IMR-90 (cell line): ENCODE measurements around the gene PDCD10. TPM values are rescaled to one million over a fixed set of nuclear protein-coding genes. Genes with fewer than 3 reads are reported as not detected.

Experiments
- ATAC-seq: fragments of 200-7000 bp; cut with Tn5 transposase; 2 replicates; pipeline ENCODE4 v1.9.1; 2020; ENCODE audit warnings: low read depth, mild to moderate bottlenecking, moderate library complexity
- BruUV-seq: library from RNA; stranded (reverse); fragments of 400-500 nt; replicated peaks from 2 replicates; lab custom pipeline; 2021; lab: Mats Ljungman, UMichigan
- CTCF ChIA-PET: fragments of 300-600 bp; formaldehyde crosslinking; extraction: SDS; loops from one replicate; lab custom pipeline; 2021; ENCODE audit warnings: antibody characterized with exemption; lab: Yijun Ruan, JAX
- POLR2A ChIA-PET: fragments of 300-600 bp; sonication (Branson Sonifier 250); formaldehyde crosslinking; loops from one replicate; lab custom pipeline; 2022; ENCODE audit warnings: antibody characterized with exemption; ENCODE audit not compliant: unreplicated experiment; lab: Charles Lee
- DNase-seq: peaks from one replicate; pipeline ENCODE4 v3.0.0; 2013
- H2AFZ ChIP-seq: replicated peaks from 2 replicates; pipeline ENCODE3; 2013; ENCODE audit warnings: low read length, mild to moderate bottlenecking; ENCODE audit not compliant: poor library complexity
- H2AK5ac ChIP-seq: 2 replicates; pipeline ENCODE4 v1.6.1; 2013; ENCODE audit warnings: low read depth, low read length, inconsistent platforms
- H2AK9ac ChIP-seq: replicated peaks from 2 replicates; pipeline ENCODE3; 2013; ENCODE audit warnings: mild to moderate bottlenecking, low read depth, low read length, moderate library complexity; ENCODE audit not compliant: poor library complexity
- H2BK120ac ChIP-seq: 2 replicates; pipeline ENCODE4 v1.6.1; 2013; ENCODE audit warnings: low read depth, low read length, inconsistent platforms
- H2BK15ac ChIP-seq: 3 replicates; pipeline ENCODE4 v1.6.1; 2013; ENCODE audit warnings: low read depth, low read length, inconsistent platforms
- H2BK20ac ChIP-seq: 2 replicates; pipeline ENCODE4 v1.6.1; 2013; ENCODE audit warnings: low read depth, mild to moderate bottlenecking, inconsistent platforms, low read length, moderate library complexity
- H2BK5ac ChIP-seq: 2 replicates; pipeline ENCODE4 v1.6.1; 2013; ENCODE audit warnings: mild to moderate bottlenecking, low read depth, low read length, inconsistent platforms; ENCODE audit not compliant: poor library complexity, severe bottlenecking
- H3K14ac ChIP-seq: replicated peaks from 2 replicates; pipeline ENCODE4 v1.6.1; 2013; ENCODE audit warnings: low read depth, low read length, inconsistent platforms
- H3K18ac ChIP-seq: 2 replicates; pipeline ENCODE4 v1.6.1; 2013; ENCODE audit warnings: low read depth, low read length, control low read depth
- H3K23ac ChIP-seq: 2 replicates; pipeline ENCODE4 v1.6.1; 2013; ENCODE audit warnings: low read depth, low read length, inconsistent platforms
- H3K27ac ChIP-seq: 2 replicates; pipeline ENCODE4 v1.5.1; 2013; ENCODE audit warnings: mild to moderate bottlenecking, control low read depth, low read length; ENCODE audit not compliant: insufficient read depth
- H3K27me3 ChIP-seq: 2 replicates; pipeline ENCODE4 v1.6.1; 2013; ENCODE audit warnings: low read length; ENCODE audit not compliant: control insufficient read depth, insufficient read depth
- H3K36me3 ChIP-seq: 2 replicates; pipeline ENCODE4 v1.6.1; 2013; ENCODE audit warnings: low read length, mixed read lengths; ENCODE audit not compliant: control insufficient read depth, insufficient read depth
- H3K4ac ChIP-seq: 2 replicates; pipeline ENCODE4 v1.6.1; 2013; ENCODE audit warnings: low read depth, low read length, inconsistent platforms
- H3K4me1 ChIP-seq: 2 replicates; pipeline ENCODE4 v1.6.1; 2013; ENCODE audit warnings: low read length, mixed read lengths; ENCODE audit not compliant: control insufficient read depth, insufficient read depth
- H3K4me2 ChIP-seq: 2 replicates; pipeline ENCODE4 v1.6.1; 2013; ENCODE audit warnings: low read depth, mild to moderate bottlenecking, control low read depth, low read length, moderate library complexity
- H3K4me3 ChIP-seq: 2 replicates; pipeline ENCODE4 v1.5.1; 2013; ENCODE audit warnings: low read depth, mild to moderate bottlenecking, control low read depth, low read length, moderate library complexity; ENCODE audit not compliant: insufficient read depth
- H3K56ac ChIP-seq: 2 replicates; pipeline ENCODE4 v1.6.1; 2013; ENCODE audit warnings: low read length, inconsistent platforms; ENCODE audit not compliant: insufficient read depth; ENCODE audit errors: extremely low read depth
- H3K79me1 ChIP-seq, 2 experiments: 2 replicates each; pipeline ENCODE4 v1.6.1; 2013; ENCODE audit warnings: low read length in 2 of 2, inconsistent platforms in 1 of 2, low read depth in 1 of 2
- H3K9ac ChIP-seq: 2 replicates; pipeline ENCODE4 v1.6.1; 2013; ENCODE audit warnings: low read depth, low read length, control low read depth
- H3K9me1 ChIP-seq: 2 replicates; pipeline ENCODE4 v1.6.1; 2013; ENCODE audit warnings: low read length, inconsistent platforms; ENCODE audit not compliant: insufficient read depth
- H3K9me3 ChIP-seq: 2 replicates; pipeline ENCODE4 v1.6.1; 2013; ENCODE audit warnings: low read length; ENCODE audit not compliant: control insufficient read depth, insufficient read depth
- H4K20me1 ChIP-seq: 2 replicates; pipeline ENCODE4 v1.6.1; 2013; ENCODE audit warnings: low read length, inconsistent platforms; ENCODE audit not compliant: insufficient read depth
- H4K5ac ChIP-seq: 2 replicates; pipeline ENCODE4 v1.6.1; 2013; ENCODE audit warnings: mild to moderate bottlenecking, low read depth, low read length, control low read depth
- H4K8ac ChIP-seq, 2 experiments: 2 replicates each; pipeline ENCODE4 v1.6.1; 2013; ENCODE audit warnings: low read depth in 2 of 2, low read length in 2 of 2, control low read depth in 1 of 2, inconsistent platforms in 1 of 2
- H4K91ac ChIP-seq: 2 replicates; pipeline ENCODE4 v1.6.1; 2013; ENCODE audit warnings: low read depth, low read length, inconsistent platforms; ENCODE audit not compliant: insufficient read depth
- ELK1 ChIP-seq: fragments of 150-350 bp; IDR thresholded peaks from 2 replicates; pipeline ENCODE4 v1.6.1; 2016; ENCODE audit warnings: low read depth, mild to moderate bottlenecking, low read length, moderate library complexity, borderline replicate concordance
- RFX5 ChIP-seq: IDR thresholded peaks from 2 replicates; pipeline ENCODE4 v1.8.0; 2012; ENCODE audit warnings: low read depth, mild to moderate bottlenecking, low read length, moderate library complexity
- WGBS, 2 experiments: methylation state at CpG; one replicate each; pipeline versions ENCODE4 v1.1.5 to v1.1.7; 2013; ENCODE audit warnings: missing lambda C conversion rate in 2 of 2; ENCODE audit not compliant: insufficient read length in 1 of 2; ENCODE audit errors: extremely low coverage in 2 of 2; 5-methylcytosine and 5-hydroxymethylcytosine counted together
- dilution Hi-C: fragments of 300-500 bp; cut with HindIII; formaldehyde crosslinking; loops from one replicate; pipeline ENCODE4 v1.14.3; 2018; ENCODE audit warnings: low sequenced_read_pairs; ENCODE audit not compliant: unreplicated experiment
- in situ Hi-C: fragments of 300-500 bp; cut with MboI; formaldehyde crosslinking; loops from 3 replicates; pipeline ENCODE4 v1.14.3; 2019; ENCODE audit warnings: low sequenced_read_pairs, inconsistent platforms, mixed read lengths
- intact Hi-C: fragments of 100-400 bp; cut with micrococcal nuclease; formaldehyde crosslinking; loops from 2 replicates; pipeline ENCODE4 v1.10.0; 2022
- polyA plus RNA-seq, 3 experiments: library from polyadenylated mRNA; depleted of rRNA; stranded (reverse); fragments of >200 nt; gene quantifications; 2 replicates each; pipeline ENCODE4 v1.2.3, GENCODE V29; 2012; ENCODE audit warnings: low replicate concordance in 1 of 3
- total RNA-seq: library from RNA; depleted of rRNA; stranded (reverse); fragments of >200 nt; gene quantifications from 2 replicates; pipeline ENCODE4 v1.2.3, GENCODE V29; 2012

PDCD10 gene
- total and polyA plus RNA-seq, 2 of the 4 experiments (the other 2 are of a cell fraction): 36.7 to 47.3 TPM

DNA sequence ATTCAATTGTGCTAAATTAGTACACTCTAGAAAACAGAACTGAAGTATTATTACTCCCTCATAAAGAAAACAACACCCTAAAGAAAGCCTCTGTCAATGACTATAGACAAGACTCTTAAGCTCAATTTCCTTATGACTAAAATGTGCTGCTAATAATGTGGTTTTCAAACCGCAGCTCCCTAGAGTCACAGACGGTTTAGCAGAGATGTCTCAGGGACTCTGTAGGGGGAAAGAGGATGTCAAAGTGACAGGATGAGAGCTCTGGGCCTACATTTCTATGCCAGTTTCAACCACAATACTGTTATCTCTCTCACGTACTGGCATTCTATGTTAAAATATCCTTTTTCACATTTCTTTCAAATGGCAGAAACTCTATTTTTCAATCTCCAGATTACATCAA lies 43.3 kb downstream of the PDCD10 start:
- Histone ChIP-seq H2AK9ac (no peak overlapping the region), H2AK5ac (no peak overlapping the region), H3K18ac (no peak overlapping the region), H3K79me1 (peaks cover 0 to 4% of the 10 kb centered on the region in 2 experiments; a peak in 1 of 4 replicates), H3K23ac (no peak overlapping the region), H3K56ac (no peak overlapping the region), H3K27ac (no peak overlapping the region), H4K5ac (no peak overlapping the region), H4K20me1 (no peaks in the 10 kb centered on the region), H3K4ac (no peak overlapping the region), H3K9me3 (no peaks in the 10 kb centered on the region), H3K4me1 (no peaks in the 10 kb centered on the region), H4K91ac (no peak overlapping the region), H3K4me3 (no peak overlapping the region), H2AFZ (no peak overlapping the region), H3K36me3 (peaks cover 10% of the 10 kb centered on the region), H2BK20ac (no peak overlapping the region), H3K27me3 (no peaks in the 10 kb centered on the region), H3K14ac (no peak overlapping the region), H3K9me1 (no peaks in the 10 kb centered on the region), H2BK120ac (no peak overlapping the region), H2BK5ac (no peak overlapping the region), H3K9ac (no peak overlapping the region), H2BK15ac (no peak overlapping the region), H4K8ac (no peak overlapping the region), H3K4me2 (no peak overlapping the region)
- ChIA-PET CTCF (no interaction called here), POLR2A (no interaction called here)
- no peak for TF ChIP-seq ELK1
- no peak for TF ChIP-seq RFX5
- in situ Hi-C loops (no loop called here), dilution Hi-C loops (no loop called here), intact Hi-C loops (no loop called here)
- ATAC-seq (no peak), DNase-seq (no peak)
- no CpG with 5 or more reads among the region's 3 CpGs for WGBS, 2 experiments
- no TSS peak for BruUV-seq
